HG03060 (cell line): ENCODE measurements around the gene KRTAP1-1.
"Not testable (repeated sequence)": the region's sequence is repeated elsewhere in the genome, so short reads cannot be mapped to it uniquely, and the experiment has no call there.

Source experiments
- ATAC-seq: cut with Tn5 transposase; IDR thresholded peaks from one replicate; pipeline ENCODE4 v1.9.1; 2021; ENCODE audit warnings: low read depth, moderate number of reproducible peaks; ENCODE audit not compliant: unreplicated experiment

Gene KRTAP1-1

DNA sequence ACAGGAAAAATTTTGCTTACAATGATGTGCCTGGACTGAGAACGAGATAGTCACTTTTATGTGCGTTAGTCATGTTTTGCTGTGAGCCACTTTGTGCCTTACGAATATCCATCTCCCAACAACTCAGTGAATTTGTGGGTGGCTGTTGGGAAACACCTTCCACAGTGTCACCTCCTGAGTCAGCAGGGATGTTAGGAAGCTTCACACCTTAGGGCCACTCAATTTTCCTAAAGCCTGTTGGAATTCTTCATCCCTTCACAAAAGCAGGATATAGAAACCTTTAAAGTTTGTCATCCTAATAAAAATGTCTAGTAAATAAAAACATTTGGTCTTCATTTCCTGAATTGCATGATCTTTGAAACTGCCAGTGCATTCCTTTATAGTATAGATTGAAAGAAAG lies 28.1 kb downstream of the KRTAP1-1 start:
- no peak for ATAC-seq

DNA sequence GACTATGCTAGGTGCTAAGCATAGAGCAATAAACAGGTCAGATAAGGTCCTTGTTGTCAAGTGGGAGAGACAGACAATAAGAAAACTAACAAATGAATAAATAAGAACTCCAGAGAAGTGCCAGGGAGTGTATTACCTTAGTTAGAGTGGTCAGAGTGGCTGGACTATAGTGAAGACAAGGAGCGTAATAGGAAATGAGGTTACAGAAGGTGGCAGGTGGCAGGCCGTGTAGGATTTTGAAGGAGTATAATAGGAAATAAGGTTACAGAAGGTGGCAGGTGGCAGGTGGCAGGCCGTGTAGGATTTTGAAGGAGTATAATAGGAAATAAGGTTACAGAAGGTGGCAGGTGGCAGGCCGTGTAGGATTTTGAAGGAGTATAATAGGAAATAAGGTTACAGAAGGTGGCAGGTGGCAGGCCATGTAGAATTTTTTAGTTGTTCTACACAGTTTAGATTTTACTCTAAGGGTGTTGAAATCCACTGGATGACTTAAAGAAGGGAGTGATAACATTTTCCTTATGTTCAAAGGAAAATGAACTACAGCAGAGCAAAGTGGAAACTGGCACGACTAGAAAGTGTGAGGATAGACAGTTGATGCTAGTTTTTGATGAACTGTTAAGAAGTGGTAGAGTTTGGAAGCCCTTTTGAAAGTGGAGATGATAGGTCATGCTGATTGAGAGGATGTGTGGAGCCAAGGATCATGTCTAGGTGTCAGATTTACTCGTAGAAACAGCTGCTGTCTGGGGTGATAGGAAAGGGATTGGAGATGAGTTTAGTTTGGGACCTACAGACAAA lies 28.7 kb downstream of the KRTAP1-1 start:
- ATAC-seq: no peak

DNA sequence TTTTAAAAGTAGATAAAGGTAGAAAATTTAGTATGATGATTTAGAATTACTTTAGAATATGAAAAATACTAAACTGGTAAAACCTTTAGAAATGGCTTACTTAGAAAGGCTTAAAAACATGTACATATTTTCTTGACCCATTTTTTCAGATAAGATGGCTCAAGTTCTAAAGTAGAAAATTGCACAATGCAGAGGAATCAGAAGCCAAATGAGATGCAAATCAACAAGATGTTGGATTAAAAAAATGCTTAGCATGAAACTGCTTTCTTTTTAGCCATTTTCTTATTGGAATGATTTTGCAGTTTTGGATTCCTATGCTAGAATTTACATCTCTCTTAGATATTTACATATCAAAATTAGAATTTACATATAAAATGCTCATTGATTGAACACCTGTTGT lies 30.8 kb downstream of the KRTAP1-1 start:
- no peak for ATAC-seq

DNA sequence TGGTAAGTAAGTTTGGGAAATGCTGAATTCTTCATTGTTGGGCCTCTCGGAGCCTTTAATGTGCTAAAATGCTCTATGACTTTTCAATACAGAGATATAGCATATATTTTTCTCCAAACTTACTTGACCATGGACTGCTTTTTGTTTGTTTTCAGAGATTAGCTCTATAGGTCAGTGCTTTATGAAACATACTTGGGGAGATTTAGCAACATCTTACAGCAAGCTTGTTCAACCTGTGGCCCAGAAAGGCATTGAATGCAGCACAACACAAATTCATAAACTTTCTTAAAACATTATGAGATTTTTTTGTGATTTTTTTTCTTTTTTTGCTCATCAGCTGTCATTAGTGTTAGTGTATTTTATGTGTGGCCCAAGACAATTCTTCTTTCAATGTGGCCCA lies 31.3 kb downstream of the KRTAP1-1 start:
- no peak for ATAC-seq

DNA sequence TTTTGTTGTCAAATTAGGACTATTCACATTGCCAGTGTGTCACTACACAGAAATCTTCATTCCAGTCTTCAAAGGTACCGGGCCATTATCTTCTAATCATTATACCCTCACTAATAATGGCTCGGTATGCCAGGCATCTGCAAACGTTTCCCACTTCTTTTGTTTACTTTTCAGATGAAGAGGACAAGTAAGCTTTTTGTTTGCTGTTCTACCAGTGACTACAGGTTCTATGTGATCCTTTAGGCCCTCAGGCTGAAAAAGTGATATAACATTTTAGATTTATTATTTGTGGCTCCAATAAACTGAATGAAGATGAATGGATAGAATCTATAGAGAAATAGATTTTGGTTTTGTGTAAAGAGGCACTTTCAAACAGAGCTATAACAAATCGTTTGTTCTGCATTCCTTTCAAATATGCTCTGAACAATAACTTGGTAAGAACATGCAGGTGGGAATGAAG lies 31.9 kb downstream of the KRTAP1-1 start:
- ATAC-seq: no peak

DNA sequence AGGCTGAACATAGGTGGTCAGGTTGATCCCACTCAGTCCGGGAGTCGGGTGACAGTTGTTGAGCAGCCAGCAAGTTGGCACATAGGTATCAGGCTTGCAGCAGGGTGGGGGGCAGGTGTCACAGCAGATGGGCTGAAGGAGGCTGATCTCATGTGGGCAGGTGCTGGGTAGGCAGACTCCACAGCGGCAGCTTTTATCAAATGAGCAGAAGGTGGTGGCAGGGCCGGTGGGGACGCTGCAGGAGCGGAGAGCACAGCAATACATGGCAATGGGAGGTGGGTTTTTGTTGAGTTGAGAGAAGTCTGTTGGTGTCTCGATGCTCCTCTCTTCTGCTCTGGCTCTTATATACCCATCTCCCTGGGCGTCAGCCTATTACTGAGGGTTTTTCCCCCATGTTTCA lies 32.4 kb downstream of the KRTAP1-1 start, which contains the start of gene KRTAP3-1:
Gene KRTAP3-1 (minus strand): TSS at position 318 of the 400 bp plus-strand sequence. CDS start 54 bp downstream, at position 264.
- ATAC-seq: no peak

DNA sequence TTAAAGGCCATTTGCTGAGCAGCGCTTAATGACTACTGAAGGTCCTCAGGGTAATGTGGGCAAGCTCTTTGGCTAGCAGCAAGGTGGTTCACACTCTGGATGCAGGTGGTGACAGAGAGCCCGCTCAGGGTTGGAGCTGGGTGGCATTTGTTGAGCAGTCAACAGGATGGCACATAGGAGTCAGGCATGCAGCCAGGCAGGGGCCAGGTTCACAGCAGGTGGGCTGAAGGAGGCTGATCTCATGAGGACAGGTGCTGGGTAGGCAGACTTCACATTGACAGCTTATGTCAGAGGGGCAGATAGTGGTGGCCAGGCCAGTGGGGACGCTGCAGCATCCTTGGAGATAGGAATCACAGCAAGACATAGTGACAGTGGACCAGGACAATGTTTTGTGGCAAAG lies 36.9 kb downstream of the KRTAP1-1 start:
- ATAC-seq: no peak

DNA sequence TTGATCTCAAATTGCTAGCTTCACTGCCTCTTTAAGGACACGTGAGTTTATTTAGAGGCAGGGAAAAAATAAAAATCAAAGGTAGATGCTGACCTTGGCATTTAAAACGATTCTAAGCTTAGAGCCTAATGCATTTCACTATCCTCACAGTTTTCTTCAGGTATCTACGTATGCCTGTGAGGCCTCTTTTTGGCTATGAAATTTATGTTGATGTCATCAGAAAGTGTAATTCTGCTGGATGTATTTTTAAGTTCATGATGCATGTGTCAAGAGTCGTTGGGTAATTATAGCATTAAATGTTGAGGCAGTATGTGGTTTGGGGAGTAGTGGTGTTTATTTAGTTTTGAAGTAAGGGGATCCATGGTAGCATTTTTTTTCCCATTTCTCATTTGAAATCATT lies 37.3 kb downstream of the KRTAP1-1 start:
- ATAC-seq: no peak

DNA sequence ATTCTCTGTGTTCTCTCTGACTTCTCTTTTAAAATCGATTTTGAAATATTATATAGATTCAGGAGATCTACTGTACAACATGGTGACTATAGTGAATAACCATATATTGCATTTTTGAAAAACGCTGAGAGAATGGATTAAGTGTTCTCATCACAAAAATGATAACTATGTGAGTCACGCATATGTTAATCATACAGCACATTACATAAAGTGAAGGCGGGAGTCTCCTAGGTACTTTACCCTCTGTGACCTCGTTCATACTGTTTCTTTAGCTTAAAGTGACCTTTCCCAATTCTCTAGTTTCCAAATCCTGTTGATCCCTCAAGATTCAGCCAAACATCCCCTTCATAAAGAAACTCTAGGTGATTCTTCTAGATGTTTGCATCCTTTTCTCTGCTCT lies 38.4 kb downstream of the KRTAP1-1 start:
- no peak for ATAC-seq

DNA sequence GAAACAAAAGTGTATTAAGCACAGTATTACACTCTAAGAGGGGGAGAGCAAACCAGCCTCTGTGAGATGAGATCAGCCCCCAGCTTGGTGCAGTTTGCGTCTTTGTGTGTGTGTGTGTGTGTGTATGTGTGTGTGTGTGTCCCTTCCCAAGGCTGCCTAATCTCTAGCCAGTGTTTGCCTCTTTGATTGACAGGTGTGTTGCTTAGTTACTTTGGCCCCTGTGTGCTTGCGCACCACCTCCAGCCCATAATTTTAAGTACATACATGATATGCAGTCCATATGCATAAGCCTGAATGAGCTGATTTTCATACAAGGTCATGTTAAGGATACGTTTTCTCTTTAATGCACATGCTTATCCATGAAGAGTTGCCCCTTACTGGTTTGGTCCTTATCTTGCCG lies 39.5 kb downstream of the KRTAP1-1 start:
- ATAC-seq: no peak

DNA sequence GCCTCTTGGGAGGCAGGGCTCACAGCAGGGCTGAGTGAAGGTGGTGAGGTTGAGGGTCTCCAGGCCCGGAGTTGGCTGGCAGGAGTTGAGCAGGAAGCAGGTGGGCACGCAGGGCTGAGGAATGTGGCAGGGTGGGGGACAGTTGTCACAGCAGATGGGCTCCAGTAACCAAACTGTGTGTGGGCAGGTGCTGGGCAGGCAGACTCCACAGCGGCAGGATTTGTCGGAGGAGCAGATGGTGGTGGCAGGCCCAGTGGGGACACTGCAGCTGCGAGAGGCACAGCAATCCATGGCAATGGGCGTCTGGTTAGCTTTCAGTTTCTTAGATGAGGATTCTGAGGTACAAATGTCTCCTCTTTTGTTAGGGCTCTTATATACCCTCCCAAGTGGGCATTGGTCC lies 41.7 kb downstream of the KRTAP1-1 start, which contains the start of gene KRTAP3-2:
Gene KRTAP3-2 (minus strand): TSS at position 344 of the 400 bp plus-strand sequence. CDS start 53 bp downstream, at position 291.
- ATAC-seq: not testable (repeated sequence)

DNA sequence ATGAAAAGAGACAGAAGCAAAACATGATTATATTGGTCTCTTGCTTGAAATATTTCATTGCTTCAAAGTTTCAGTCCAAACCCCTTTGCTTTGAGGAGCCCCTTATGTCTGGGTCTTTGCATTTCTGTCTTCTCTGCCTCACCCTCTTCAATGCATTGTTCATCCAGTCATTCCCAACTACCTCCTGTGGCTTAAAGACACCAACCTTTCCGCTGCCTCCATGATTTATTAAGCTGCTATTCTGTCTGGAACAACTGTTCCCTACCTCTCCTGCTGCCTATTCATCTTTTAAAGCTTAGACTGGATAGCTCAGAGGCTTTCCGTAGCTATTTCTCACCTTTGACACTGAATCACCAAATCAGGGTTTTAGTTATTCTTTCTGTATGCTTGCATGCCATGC lies 43.9 kb downstream of the KRTAP1-1 start:
- no peak for ATAC-seq

DNA sequence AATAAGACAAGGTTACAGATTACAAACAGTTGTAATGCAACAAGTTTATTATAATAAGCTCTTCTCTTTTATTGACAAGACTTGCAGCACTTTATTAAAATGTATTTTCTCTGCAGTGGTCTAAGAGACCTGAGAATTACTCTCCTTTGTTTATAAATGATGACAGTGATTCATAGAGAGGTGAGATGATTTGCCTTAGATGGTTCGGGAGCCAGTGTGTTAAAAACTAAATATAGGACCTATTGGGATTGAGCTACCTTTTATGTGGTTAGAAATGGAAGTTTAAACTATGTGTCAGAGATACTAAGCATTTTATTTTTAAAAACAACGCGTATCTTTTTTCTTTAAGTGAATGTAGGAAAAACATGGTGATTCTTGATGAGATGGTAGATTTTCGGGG lies 44.4 kb downstream of the KRTAP1-1 start:
- ATAC-seq: no peak

DNA sequence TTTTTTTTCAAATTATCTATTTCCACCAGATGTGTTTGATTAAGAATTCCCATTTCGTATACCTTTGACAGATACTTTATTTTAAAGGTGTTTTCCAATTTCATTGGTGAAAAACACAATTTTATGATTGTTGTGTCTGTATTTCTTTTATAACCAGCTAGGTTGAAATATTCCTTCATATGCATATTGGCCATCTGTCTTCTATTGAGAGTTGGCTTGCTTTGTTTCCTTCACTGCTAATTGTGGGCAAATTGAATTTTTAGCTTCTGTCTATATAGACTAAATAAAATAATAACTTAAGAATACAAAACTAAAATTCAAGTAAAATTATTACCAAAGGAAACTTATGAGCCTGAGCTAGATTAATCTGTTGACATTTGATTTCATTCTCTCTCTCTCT lies 46.1 kb downstream of the KRTAP1-1 start:
- ATAC-seq: no peak

DNA sequence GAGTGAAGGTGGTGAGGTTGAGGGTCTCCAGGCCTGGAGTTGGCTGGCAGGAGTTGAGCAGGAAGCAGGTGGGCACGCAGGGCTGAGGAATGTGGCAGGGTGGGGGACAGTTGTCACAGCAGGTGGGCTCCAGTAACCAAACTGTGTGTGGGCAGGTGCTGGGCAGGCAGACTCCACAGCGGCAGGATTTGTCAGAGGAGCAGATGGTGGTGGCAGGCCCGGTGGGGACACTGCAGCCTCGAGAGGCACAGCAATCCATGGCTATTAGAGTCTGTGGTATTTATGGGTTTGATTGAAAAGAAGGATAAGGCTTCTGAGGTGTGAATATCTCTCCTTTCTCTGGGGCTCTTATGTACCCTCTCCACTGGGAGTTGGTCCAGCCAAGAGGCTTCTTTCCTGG lies 47.4 kb downstream of the KRTAP1-1 start, which contains the start of gene KRTAP3-3:
Gene KRTAP3-3 (minus strand): TSS at position 326 of the 400 bp plus-strand sequence. CDS start 67 bp downstream, at position 259.
- no peak for ATAC-seq

DNA sequence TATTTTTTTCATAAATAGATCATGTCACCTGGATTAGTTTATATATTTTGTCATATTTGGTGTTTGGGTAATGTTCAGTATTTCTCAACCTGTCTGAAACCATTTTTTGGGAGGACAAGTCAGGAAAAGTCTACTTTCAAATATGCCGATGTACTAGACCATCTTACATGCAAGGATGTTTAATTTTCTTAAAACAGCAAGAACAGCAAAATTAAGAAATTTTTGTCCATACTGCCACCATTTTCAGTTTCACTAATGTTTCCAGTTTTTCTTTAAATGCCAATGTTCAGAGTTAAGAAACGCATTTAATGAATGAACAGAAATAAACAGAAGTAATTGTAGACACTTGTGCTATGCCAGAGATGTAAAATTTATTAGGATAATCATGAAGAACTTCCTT lies 48.2 kb downstream of the KRTAP1-1 start:
- no peak for ATAC-seq

DNA sequence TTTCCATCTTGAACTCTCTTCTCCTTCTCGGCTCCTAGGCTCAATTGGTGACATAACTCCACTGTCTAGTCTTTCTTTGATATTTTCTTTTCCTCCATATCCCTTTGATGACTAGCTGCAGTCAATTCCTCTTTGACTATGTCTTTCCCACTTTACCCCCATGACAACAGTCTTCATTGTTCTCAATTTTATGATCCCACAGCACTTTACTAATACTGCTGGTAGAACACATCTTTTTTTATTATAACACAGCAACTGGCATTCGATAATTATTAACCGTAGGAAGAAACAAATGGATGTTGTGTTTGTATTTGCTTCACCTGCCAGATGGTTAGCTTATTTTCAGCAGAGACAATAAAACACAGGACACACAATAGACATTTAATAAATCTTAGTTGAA lies 48.6 kb downstream of the KRTAP1-1 start:
- ATAC-seq: no peak
